Activated CD4-positive, alpha-beta T cell treated with anti-CD3 and anti-CD28 coated beads, Interleukin-2, amount 50 U/mL, for 4 hours (primary cell): ENCODE results near the gene REX1BD.
"Not testable (repeated sequence)": the region's sequence is repeated elsewhere in the genome, so short reads cannot be mapped to it uniquely, and the experiment has no call there.

Experiments used
- DNase-seq, 2 experiments: peaks; one replicate each; pipeline ENCODE4 v3.0.0-alpha.2; 2020

Gene REX1BD

DNA sequence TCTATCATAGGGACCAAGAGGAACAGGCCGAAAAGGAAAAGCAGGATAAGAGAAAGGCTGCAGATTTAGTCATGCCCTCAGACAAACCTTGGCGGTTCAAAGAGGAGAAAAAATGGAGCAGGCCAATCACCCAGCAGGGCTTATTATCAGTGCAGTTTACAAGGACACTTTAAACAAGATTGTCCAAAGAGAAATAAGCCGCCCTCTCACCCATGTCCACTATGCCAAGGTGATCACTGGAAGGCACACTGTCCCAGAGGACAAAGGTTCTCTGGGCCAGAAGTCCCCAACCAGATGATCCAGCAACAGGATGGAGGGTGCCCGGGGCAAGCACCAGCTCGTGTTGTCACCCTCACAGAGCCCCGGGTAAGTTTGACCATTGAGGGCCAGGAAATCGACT, 8.3 kb upstream of the REX1BD start:
- no peak for DNase-seq

DNA sequence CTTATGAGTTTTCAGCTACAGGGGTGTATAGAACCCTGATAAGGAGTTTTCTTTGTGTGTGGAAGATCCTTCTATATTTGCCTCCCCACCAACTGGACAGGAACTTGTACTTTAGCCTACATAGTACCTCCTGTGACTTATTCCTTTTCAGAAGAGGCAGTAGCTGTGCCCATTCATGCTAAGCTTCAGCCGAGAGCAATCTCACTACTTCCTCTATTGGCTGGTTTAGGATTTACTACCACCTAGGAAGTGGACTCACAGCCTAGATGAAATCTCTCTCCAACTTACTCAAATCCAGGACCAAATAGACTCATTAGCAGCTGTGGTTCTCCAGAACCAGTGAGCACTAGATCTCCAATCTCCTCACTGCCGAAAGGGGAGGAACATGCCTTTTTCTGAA, 2.3 kb upstream of the REX1BD start:
- DNase-seq, result no peak

DNA sequence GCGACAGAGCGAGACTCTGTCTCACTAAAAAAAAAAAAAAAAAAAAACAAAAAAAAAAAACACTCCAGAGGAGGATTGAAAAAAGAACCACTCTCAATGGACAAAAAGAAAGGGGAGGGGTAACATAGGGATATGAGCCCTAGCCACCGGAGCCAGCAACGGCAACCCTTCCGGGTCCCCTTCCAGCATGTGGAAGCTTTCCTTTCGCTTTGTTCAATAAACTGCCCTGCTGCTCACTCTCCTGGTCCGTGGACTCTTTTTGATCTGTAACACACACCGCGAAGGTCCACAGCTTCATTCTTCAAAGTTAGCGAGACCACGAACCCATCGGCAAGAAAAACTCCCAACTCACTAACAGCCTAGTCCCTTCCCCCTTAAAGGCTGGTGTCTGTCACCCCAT, 1.0 kb upstream of the REX1BD start:
- no peak for DNase-seq

DNA sequence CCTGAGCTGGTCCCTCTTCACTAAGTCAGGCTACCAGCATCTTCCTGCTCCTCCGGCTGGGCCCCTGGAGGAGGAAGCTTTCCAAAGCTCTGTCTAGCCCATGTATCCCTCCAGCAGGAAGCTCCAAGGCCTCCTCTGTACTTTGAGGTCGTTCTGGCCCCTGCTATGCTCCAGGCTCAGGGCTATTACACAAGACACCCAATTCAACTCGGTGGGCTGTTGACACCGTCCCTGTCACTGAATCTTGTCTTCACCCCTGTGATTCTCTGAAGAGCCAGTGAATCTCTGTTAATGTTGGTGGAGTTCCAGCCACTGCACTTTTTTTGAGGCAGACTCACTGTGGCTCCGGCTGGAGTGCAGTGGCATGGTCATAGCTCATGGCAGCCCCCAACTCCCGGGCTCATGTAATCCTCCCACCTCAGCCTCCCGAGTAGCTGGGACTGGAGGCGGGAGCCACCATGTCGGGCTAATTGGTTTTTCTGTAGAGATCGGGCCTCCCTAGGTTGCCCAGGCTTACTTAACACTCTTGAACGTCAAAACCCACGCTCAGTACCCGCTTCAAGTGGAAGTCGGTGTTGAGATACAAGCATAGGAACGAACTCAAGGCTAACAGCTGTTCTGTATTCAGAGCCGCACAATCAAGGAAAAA, 512 bp upstream of the REX1BD start:
- no peak for DNase-seq

DNA sequence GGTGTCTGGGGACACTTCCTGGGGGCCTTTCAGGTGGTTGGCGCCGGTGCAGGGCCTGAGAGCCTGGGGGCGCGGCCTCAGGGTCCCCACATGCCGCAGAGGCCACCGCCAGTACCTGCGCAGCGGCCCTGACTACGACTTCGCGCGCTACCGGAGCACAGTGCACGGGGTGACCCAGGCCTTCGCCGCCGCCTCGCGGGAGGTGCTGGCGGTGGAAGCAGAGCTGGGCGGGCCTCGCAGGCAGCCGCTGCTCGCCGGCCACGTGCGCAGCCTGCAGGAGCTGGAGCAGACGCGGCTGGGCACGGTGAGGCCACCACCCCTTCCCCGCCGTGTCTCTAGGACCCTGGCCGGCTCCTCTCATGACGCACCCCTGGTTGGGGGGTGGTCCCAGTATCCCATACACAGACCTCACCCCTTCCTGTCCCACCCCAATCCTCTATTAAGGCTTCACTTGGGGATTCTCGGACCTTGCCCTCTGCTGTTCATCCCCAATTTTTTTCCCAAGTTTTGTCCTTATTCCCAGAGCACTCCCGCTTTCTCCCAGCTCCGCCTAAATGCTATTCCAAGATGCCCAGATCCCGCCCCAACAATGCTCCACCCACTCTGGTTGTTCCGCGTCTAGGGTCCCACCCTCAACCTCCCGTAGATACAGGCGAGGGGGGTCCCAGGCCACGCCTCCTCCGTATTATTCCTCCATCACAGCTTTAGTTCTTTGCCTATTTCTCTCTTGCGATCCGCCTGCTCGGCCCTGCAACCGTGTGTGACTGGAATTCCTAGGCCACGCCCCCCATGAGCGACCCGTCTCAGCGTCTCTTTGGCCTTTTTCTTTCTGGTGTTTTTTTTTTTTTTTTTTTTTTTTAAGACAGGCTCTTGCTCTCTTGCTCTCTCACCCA, 1.0 kb downstream of the REX1BD start:
- DNase-seq, result peak; percentile 60

GRCh38 chr19:18590273-18591272, 2.0 kb downstream of the REX1BD start:
- DNase-seq, result no peak

GRCh38 chr19:18591735-18592385, 3.3 kb downstream of the REX1BD start:
- no peak for DNase-seq

- DNase-seq, result not testable (repeated sequence)
These were observed 4.1 kb downstream of the REX1BD start for GRCh38 chr19:18592732-18593131.

- no peak for DNase-seq
These were observed 4.9 kb downstream of the REX1BD start for GRCh38 chr19:18593367-18594095.

GRCh38 chr19:18594096-18594823, 5.7 kb downstream of the REX1BD start:
- peak; percentile 70 to 71 for DNase-seq

- no peak for DNase-seq
These were observed 6.3 kb downstream of the REX1BD start for GRCh38 chr19:18594824-18595373.

DNA sequence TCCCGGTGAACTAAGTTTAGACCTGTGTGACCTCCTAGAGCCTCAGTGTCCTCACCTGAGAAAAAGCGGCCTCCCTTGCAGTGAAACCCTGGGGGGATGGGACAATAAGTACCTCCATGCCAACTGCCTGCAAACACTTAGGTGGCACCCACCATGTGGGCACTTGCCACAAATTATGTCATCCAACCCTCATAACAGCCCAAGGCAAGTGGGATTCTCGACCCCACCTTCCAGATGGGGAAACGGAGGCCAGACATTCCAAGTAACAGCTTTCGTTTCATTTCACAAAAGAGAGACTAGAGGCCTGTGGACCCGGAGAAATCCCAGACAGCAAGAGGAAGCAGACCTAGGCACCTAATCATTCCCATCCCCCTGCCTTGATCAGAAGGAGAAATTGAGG, 6.9 kb downstream of the REX1BD start:
- no peak for DNase-seq

DNA sequence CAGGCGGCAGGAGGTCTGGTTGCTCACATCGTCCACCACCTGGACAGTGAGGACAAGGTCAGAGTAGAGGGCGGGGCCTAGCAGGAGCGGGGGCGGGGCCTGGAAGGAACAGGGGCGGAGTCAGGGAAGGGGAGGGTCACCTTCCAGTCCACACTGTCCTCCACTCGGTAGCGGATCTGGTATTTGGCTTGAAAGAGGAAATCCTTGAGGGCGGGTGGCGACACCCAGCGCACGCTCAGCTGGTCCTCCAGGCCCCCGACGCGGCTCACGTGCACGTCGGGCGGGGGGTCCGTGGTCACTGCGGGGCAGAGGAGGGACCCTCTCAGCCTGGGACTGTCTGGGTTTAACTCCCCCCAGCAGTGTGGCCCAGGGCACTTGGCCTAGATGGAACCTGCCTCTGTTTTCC, 8.2 kb downstream of the REX1BD start:
- DNase-seq, result no peak

GRCh38 chr19:18597809-18598660, 9.4 kb downstream of the REX1BD start:
- DNase-seq, result no peak

DNA sequence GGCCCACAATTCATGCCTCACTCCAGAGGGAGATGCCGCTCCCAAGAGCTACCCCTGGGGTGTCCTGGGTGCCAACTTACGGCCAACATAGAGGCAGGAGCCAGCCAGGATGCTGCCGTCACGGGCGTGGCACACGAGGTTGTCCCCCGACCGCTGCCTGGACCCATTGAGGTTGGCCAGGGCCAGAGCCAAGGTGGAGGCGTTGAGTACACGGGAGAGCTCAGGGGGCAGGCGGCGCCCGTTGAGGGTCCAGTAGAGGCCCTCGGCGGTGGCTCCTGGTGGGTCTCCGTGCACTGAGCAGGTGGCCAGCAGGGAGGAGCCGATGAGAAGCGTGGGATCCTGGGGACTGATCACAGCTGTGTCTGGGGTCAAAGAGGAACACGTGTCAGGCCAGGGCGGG, 10.9 kb downstream of the REX1BD start:
- DNase-seq, result no peak

- not testable (repeated sequence) for DNase-seq
These were observed 12.2 kb downstream of the REX1BD start for GRCh38 chr19:18600692-18601397.

DNA sequence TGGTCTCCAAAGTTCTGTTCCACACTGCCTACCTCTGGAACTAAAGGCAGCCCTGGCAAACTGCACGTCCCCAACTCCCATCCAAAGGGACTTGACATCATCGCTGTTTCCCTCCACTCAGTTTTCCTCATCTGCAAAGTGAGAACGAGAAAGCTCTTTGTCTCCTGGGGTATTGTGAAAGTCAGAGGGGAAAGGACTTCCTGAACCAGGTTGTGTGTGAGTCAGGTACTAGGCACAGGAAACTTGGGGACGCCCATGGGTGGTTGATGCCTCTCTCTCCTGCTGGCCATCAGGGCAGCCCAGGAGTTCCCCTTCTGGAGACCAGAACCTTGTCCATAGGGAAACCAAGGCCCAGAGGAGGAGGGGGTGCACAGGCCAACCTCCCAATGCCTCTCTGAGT, 13.3 kb downstream of the REX1BD start:
- no peak for DNase-seq

- DNase-seq, result no peak
These were observed 14.8 kb downstream of the REX1BD start for GRCh38 chr19:18603255-18603957.
